Liver (tissue), 3 donors: ENCODE results near the gene PTPN2.
"Not testable (repeated sequence)": the region's sequence is repeated elsewhere in the genome, so short reads cannot be mapped to it uniquely, and the experiment has no call there.

Experiments
- EGR1 ChIP-seq, 2 donors: IDR thresholded peaks; 2 replicates each; pipeline ENCODE4 v1.6.1; 2016 to 2018; ENCODE audit warnings: antibody characterized with exemption in 2 of 2, low read depth in 2 of 2
- JUND ChIP-seq, 2 donors: IDR thresholded peaks; 2 replicates each; pipeline ENCODE4 v1.6.1; 2016; ENCODE audit warnings: antibody characterized with exemption in 2 of 2
- NR2F2 ChIP-seq: IDR thresholded peaks from 2 replicates; pipeline ENCODE4 v1.6.1; 2016; ENCODE audit warnings: antibody characterized with exemption
- RAD21 ChIP-seq, 2 donors: IDR thresholded peaks; 2 replicates each; pipeline ENCODE4 v1.6.1; 2016; ENCODE audit warnings: antibody characterized with exemption in 2 of 2, mild to moderate bottlenecking in 2 of 2
- RXRA ChIP-seq, 2 donors: IDR thresholded peaks; 2 replicates each; pipeline ENCODE4 v1.6.1; 2017 to 2018; ENCODE audit warnings: antibody characterized with exemption in 2 of 2, mild to moderate bottlenecking in 1 of 2
- SP1 ChIP-seq: IDR thresholded peaks from 2 replicates; pipeline ENCODE4 v1.6.1; 2018; ENCODE audit warnings: antibody characterized with exemption, mild to moderate bottlenecking
- TAF1 ChIP-seq: conservative IDR thresholded peaks from 2 replicates; pipeline ENCODE4 v1.6.1; 2016; ENCODE audit warnings: antibody characterized with exemption, mild to moderate bottlenecking
- YY1 ChIP-seq: IDR thresholded peaks from 2 replicates; pipeline ENCODE4 v1.6.1; 2016; ENCODE audit warnings: antibody characterized with exemption, mild to moderate bottlenecking
- TF ChIP-seq, protein P1 (sequence below): IDR thresholded peaks from 2 replicates; pipeline ENCODE4 v1.6.1; 2016; ENCODE audit warnings: antibody characterized with exemption, mild to moderate bottlenecking
- TF ChIP-seq, protein P2 (sequence below): fragments of 150-350 bp; IDR thresholded peaks from 2 replicates; pipeline ENCODE4 v1.5.1; 2017; ENCODE audit warnings: improper control_type of control experiment, low read depth, low read length; ENCODE audit not compliant: missing input control
- TF ChIP-seq, protein P3 (sequence below): IDR thresholded peaks from 2 replicates; pipeline ENCODE4 v1.6.1; 2016; ENCODE audit warnings: antibody characterized with exemption
- donor health status: healthy.
- donor health status: healthy.

DNA sequence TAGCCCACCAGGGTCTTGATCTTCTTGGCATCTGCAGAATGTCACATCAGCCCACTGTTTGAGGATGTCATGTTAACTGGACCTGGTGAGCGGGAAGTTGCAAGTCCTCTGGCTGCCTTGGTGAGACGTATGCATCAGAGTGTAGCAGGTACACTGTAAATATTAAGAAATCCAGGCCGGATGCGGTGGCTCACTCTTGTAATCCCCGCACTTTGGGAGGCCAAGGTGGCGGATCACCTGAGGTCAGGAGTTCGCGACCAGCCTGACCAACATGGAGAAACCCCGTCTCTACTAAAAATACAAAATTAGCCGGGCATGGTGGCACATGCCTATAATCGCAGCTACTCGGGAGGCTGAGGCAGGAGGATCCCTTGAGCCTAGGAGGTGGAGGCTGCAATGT lies 17.2 kb upstream of the PTPN2 start:
- TF ChIP-seq, protein P1, sequence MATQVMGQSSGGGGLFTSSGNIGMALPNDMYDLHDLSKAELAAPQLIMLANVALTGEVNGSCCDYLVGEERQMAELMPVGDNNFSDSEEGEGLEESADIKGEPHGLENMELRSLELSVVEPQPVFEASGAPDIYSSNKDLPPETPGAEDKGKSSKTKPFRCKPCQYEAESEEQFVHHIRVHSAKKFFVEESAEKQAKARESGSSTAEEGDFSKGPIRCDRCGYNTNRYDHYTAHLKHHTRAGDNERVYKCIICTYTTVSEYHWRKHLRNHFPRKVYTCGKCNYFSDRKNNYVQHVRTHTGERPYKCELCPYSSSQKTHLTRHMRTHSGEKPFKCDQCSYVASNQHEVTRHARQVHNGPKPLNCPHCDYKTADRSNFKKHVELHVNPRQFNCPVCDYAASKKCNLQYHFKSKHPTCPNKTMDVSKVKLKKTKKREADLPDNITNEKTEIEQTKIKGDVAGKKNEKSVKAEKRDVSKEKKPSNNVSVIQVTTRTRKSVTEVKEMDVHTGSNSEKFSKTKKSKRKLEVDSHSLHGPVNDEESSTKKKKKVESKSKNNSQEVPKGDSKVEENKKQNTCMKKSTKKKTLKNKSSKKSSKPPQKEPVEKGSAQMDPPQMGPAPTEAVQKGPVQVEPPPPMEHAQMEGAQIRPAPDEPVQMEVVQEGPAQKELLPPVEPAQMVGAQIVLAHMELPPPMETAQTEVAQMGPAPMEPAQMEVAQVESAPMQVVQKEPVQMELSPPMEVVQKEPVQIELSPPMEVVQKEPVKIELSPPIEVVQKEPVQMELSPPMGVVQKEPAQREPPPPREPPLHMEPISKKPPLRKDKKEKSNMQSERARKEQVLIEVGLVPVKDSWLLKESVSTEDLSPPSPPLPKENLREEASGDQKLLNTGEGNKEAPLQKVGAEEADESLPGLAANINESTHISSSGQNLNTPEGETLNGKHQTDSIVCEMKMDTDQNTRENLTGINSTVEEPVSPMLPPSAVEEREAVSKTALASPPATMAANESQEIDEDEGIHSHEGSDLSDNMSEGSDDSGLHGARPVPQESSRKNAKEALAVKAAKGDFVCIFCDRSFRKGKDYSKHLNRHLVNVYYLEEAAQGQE: not testable (repeated sequence)
- not testable (repeated sequence) for TF ChIP-seq JUND (IDR thresholded peaks at IDR 0.05); SP1; RXRA (IDR thresholded peaks at IDR 0.05); NR2F2; RAD21 (IDR thresholded peaks at IDR 0.05); TAF1; YY1; EGR1 (IDR thresholded peaks at IDR 0.05; ENCODE audit: low read depth in 2 of 2)
- TF ChIP-seq, protein P2, sequence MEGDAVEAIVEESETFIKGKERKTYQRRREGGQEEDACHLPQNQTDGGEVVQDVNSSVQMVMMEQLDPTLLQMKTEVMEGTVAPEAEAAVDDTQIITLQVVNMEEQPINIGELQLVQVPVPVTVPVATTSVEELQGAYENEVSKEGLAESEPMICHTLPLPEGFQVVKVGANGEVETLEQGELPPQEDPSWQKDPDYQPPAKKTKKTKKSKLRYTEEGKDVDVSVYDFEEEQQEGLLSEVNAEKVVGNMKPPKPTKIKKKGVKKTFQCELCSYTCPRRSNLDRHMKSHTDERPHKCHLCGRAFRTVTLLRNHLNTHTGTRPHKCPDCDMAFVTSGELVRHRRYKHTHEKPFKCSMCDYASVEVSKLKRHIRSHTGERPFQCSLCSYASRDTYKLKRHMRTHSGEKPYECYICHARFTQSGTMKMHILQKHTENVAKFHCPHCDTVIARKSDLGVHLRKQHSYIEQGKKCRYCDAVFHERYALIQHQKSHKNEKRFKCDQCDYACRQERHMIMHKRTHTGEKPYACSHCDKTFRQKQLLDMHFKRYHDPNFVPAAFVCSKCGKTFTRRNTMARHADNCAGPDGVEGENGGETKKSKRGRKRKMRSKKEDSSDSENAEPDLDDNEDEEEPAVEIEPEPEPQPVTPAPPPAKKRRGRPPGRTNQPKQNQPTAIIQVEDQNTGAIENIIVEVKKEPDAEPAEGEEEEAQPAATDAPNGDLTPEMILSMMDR: not testable (repeated sequence)
- TF ChIP-seq, protein P3, sequence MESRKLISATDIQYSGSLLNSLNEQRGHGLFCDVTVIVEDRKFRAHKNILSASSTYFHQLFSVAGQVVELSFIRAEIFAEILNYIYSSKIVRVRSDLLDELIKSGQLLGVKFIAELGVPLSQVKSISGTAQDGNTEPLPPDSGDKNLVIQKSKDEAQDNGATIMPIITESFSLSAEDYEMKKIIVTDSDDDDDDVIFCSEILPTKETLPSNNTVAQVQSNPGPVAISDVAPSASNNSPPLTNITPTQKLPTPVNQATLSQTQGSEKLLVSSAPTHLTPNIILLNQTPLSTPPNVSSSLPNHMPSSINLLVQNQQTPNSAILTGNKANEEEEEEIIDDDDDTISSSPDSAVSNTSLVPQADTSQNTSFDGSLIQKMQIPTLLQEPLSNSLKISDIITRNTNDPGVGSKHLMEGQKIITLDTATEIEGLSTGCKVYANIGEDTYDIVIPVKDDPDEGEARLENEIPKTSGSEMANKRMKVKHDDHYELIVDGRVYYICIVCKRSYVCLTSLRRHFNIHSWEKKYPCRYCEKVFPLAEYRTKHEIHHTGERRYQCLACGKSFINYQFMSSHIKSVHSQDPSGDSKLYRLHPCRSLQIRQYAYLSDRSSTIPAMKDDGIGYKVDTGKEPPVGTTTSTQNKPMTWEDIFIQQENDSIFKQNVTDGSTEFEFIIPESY: not testable (repeated sequence)
